ENCODE measurements around the gene ACOT4.
"Not testable (repeated sequence)": the region's sequence is repeated elsewhere in the genome, so short reads cannot be mapped to it uniquely, and the experiment has no call there.

ACOT4 gene

GRCh38 chr14:73576391-73576790 is 15.3 kb upstream of the ACOT4 start:
- H3K27me3 ChIP-seq (replicated peaks; ENCODE audit: control insufficient read depth, insufficient read depth, low read length), result no peaks in the 10 kb centered on the region

GRCh38 chr14:73577214-73577613 is 14.5 kb upstream of the ACOT4 start:
- H3K36me3 ChIP-seq (ENCODE audit: control insufficient read depth, insufficient read depth, low read length); H3K4me3 ChIP-seq (replicated peaks; ENCODE audit: low read depth, low read length); H3K27me3 ChIP-seq (replicated peaks; ENCODE audit: control insufficient read depth, insufficient read depth, low read length); DNase-seq (ENCODE audit: extremely low read depth, insufficient read length): not testable (repeated sequence)

More at GRCh38 chr14:73576391-73576790, 15.3 kb upstream of the ACOT4 start:
- Histone ChIP-seq H3K4me3 (replicated peaks; ENCODE audit: low read depth, low read length) (no peak overlapping the region), H3K36me3 (ENCODE audit: control insufficient read depth, insufficient read depth, low read length) (no peaks in the 10 kb centered on the region)
- DNase-seq (ENCODE audit: extremely low read depth, insufficient read length), result no peak
- no peak for TF ChIP-seq CTCF (IDR thresholded peaks at IDR 0.05; ENCODE audit: insufficient read depth, low read length, poor library complexity, severe bottlenecking)

GRCh38 chr14:73582102-73582979 is 9.3 kb upstream of the ACOT4 start:
- H3K36me3 ChIP-seq (ENCODE audit: control insufficient read depth, insufficient read depth, low read length); H3K4me3 ChIP-seq (replicated peaks; ENCODE audit: low read depth, low read length); DNase-seq (ENCODE audit: extremely low read depth, insufficient read length); H3K27me3 ChIP-seq (replicated peaks; ENCODE audit: control insufficient read depth, insufficient read depth, low read length): not testable (repeated sequence)

GRCh38 chr14:73588695-73589094 is 3.0 kb upstream of the ACOT4 start:
- H3K4me3 ChIP-seq (replicated peaks; ENCODE audit: low read depth, low read length), result no peak overlapping the region
- H3K36me3 ChIP-seq (ENCODE audit: control insufficient read depth, insufficient read depth, low read length), result no peaks in the 10 kb centered on the region
- H3K27me3 ChIP-seq (replicated peaks; ENCODE audit: control insufficient read depth, insufficient read depth, low read length), result no peaks in the 10 kb centered on the region
- no peak for TF ChIP-seq CTCF (IDR thresholded peaks at IDR 0.05; ENCODE audit: insufficient read depth, low read length, poor library complexity, severe bottlenecking)
- DNase-seq (ENCODE audit: extremely low read depth, insufficient read length), result no peak

- H3K36me3 ChIP-seq (ENCODE audit: control insufficient read depth, insufficient read depth, low read length), result no peaks in the 10 kb centered on the region
- no peak for DNase-seq (ENCODE audit: extremely low read depth, insufficient read length)
- no peak for TF ChIP-seq CTCF (IDR thresholded peaks at IDR 0.05; ENCODE audit: insufficient read depth, low read length, poor library complexity, severe bottlenecking)
- H3K27me3 ChIP-seq (replicated peaks; ENCODE audit: control insufficient read depth, insufficient read depth, low read length), result no peaks in the 10 kb centered on the region
- H3K4me3 ChIP-seq (replicated peaks; ENCODE audit: low read depth, low read length), result no peak overlapping the region
Observed at GRCh38 chr14:73589116-73589515, 2.6 kb upstream of the ACOT4 start.

- not testable (repeated sequence) for DNase-seq (ENCODE audit: extremely low read depth, insufficient read length); H3K4me3 ChIP-seq (replicated peaks; ENCODE audit: low read depth, low read length); H3K36me3 ChIP-seq (ENCODE audit: control insufficient read depth, insufficient read depth, low read length); H3K27me3 ChIP-seq (replicated peaks; ENCODE audit: control insufficient read depth, insufficient read depth, low read length)
Observed at GRCh38 chr14:73590673-73591004, 1.0 kb upstream of the ACOT4 start.

GRCh38 chr14:73594491-73594890 is 2.8 kb downstream of the ACOT4 start:
- TF ChIP-seq CTCF (IDR thresholded peaks at IDR 0.05; ENCODE audit: insufficient read depth, low read length, poor library complexity, severe bottlenecking), result no peak
- H3K4me3 ChIP-seq (replicated peaks; ENCODE audit: low read depth, low read length), result no peak overlapping the region
- DNase-seq (ENCODE audit: extremely low read depth, insufficient read length), result no peak
- no peaks in the 10 kb centered on the region for H3K27me3 ChIP-seq (replicated peaks; ENCODE audit: control insufficient read depth, insufficient read depth, low read length)
- no peaks in the 10 kb centered on the region for H3K36me3 ChIP-seq (ENCODE audit: control insufficient read depth, insufficient read depth, low read length)
